ENCODE data around the gene DGKE. TPM values are rescaled to one million over a fixed set of nuclear protein-coding genes. Genes with fewer than 3 reads are reported as not detected.

Gene DGKE
- total and polyA plus RNA-seq, 2 of the 8 experiments (the other 6 are each of a cell fraction or from before 2014, with no cell fraction given): 1.7 to 7.4 TPM

GRCh38 chr17:56810891-56811775, 22.8 kb upstream of the DGKE start:
- H3K36me3 ChIP-seq (ENCODE audit: control insufficient read depth in 2 of 4, insufficient read depth in 4 of 4, low read length in 3 of 4): no peaks in the 10 kb centered on the region
- TF ChIP-seq JUND (IDR thresholded peaks at IDR 0.05; ENCODE audit: low read length): no peak
- H3K4me1 ChIP-seq (replicated peaks in 1 of 4; ENCODE audit: control insufficient read depth in 3 of 4, insufficient read depth in 4 of 4, low read length in 3 of 4): no peaks in the 10 kb centered on the region
- peaks cover 12% of the 10 kb centered on the region; the same call in 1 of the 2 replicates for H3K23me2 ChIP-seq (ENCODE audit: low read depth, low read length)
- H3K56ac ChIP-seq (replicated peaks; ENCODE audit: insufficient read length, low read depth, low read length): no peak overlapping the region
- DNase-seq (ENCODE audit: low read depth in 1 of 2, low spot score in 2 of 2): no peak
- no peak overlapping the region for H2BK12ac ChIP-seq (ENCODE audit: low read depth, low read length)
- H3K23ac ChIP-seq (ENCODE audit: insufficient read length): no peak overlapping the region
- no peaks in the 10 kb centered on the region for H3K79me2 ChIP-seq (ENCODE audit: control insufficient read depth in 1 of 2, insufficient read depth in 2 of 2, low read length in 2 of 2)
- H2BK20ac ChIP-seq (ENCODE audit: low read length): no peak overlapping the region; the same call in 1 of the 2 replicates
- POLR2A ChIA-PET (ENCODE audit: partially characterized antibody): interaction anchor here (1.9 kb wide), 1 partner anchor 9 kb away, joined by 4 read pairs; no protein-coding TSS in a partner anchor
- no peak overlapping the region for H4K5ac ChIP-seq (ENCODE audit: insufficient read length, low read depth, low read length)
- H2AFZ ChIP-seq (ENCODE audit: low read length): no peak overlapping the region
- no peak overlapping the region for H3K14ac ChIP-seq (ENCODE audit: insufficient read length)
- H3K9ac ChIP-seq (replicated peaks in 1 of 4; ENCODE audit: extremely low read depth in 1 of 4, low read depth in 3 of 4, low read length in 3 of 4): no peak overlapping the region
- H3K18ac ChIP-seq (ENCODE audit: extremely low read depth, low read length): no peak overlapping the region
- 95% methylated on average over 12 of the region's 12 CpGs; no CpG with 5 or more reads in 1 of the 2 experiments for WGBS, 2 experiments (ENCODE audit: extremely low coverage in 1 of 2, insufficient coverage in 1 of 2, insufficient read length in 1 of 2, insufficient replicate concordance in 2 of 2, low coverage in 1 of 2, low lambda C conversion rate in 2 of 2, missing lambda C conversion rate in 1 of 2)
- no peak overlapping the region for H2BK5ac ChIP-seq (ENCODE audit: low read depth, low read length)
- H3K4me2 ChIP-seq (ENCODE audit: insufficient read depth in 1 of 2, low read depth in 2 of 2, low read length in 2 of 2): no peak overlapping the region
- H3K27me3 ChIP-seq (replicated peaks in 1 of 4; ENCODE audit: control insufficient read depth in 3 of 4, extremely low read depth in 1 of 4, insufficient read depth in 3 of 4, low read length in 3 of 4): no peaks in the 10 kb centered on the region
- CTCF ChIA-PET (ENCODE audit: partially characterized antibody): interaction anchor here (1.1 kb wide), 1 partner anchor 9 kb away, joined by 3 read pairs; no protein-coding TSS in a partner anchor
- 0 out of 2 replicates have a peak, but pooled peaks cover 2% of the 10 kb centered on the region for H3K79me1 ChIP-seq (ENCODE audit: low read depth, low read length)
- no peak overlapping the region for H3K4ac ChIP-seq (replicated peaks; ENCODE audit: insufficient read length, low read depth, low read length)
- no peak overlapping the region for H3K27ac ChIP-seq (ENCODE audit: low read depth, low read length)
- no peak overlapping the region for H3K4me3 ChIP-seq (ENCODE audit: extremely low read depth in 1 of 4, insufficient read depth in 2 of 4, low read depth in 3 of 4, low read length in 4 of 4)
- no peaks in the 10 kb centered on the region for H3K9me3 ChIP-seq (ENCODE audit: insufficient read depth in 2 of 2, low read depth in 1 of 2, low read length in 1 of 2)
- H4K20me1 ChIP-seq (replicated peaks in 1 of 2; ENCODE audit: control insufficient read depth in 1 of 2, insufficient read depth in 2 of 2, low read length in 2 of 2): peaks cover 0 to 3% of the 10 kb centered on the region in 2 experiments
- H2BK120ac ChIP-seq (replicated peaks; ENCODE audit: low read depth, low read length): no peak overlapping the region
- H4K91ac ChIP-seq (replicated peaks; ENCODE audit: insufficient read length, low read length): no peak overlapping the region
- no peak for FAIRE-seq
- no peak overlapping the region for H2AK5ac ChIP-seq (ENCODE audit: low read depth, low read length)
- no peak overlapping the region for H4K8ac ChIP-seq (ENCODE audit: extremely low read depth, insufficient read depth, low read length)
- no peak overlapping the region for H2BK15ac ChIP-seq (ENCODE audit: low read length)
